HG03571 (cell line): ENCODE results near the gene RBM47.

ENCODE experiments used
- ATAC-seq: cut with Tn5 transposase; IDR thresholded peaks from one replicate; pipeline ENCODE4 v1.9.1; 2021; ENCODE audit not compliant: unreplicated experiment

RBM47 gene

GRCh38 chr4:40592034-40592433, 37.6 kb downstream of the RBM47 start:
- no peak for ATAC-seq

- ATAC-seq = no peak
Observed at GRCh38 chr4:40587826-40588225, 41.8 kb downstream of the RBM47 start.

- no peak for ATAC-seq
Observed at GRCh38 chr4:40587351-40587750, 42.3 kb downstream of the RBM47 start.

GRCh38 chr4:40586729-40587128, 42.9 kb downstream of the RBM47 start:
- no peak for ATAC-seq

DNA sequence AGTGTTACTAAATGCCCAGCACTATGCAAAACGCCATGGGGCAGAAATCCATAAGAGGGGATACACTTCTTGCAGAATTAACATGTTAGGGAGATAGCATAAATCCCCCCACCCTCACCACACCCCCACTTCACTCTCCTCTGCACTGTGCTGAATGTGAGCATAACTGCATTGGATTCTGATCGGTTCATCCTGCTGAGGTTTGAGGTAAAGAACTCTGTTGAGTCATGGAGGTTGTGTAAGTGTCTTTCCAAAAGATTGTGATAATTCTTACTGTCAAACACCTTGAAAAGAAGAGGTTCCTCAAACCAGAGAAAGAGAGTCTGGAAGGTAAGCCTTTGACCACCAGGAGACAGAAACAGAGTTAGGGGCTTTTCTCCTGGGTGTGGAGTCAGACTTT, 43.6 kb downstream of the RBM47 start:
- no peak for ATAC-seq

GRCh38 chr4:40585201-40585799, 44.4 kb downstream of the RBM47 start:
- ATAC-seq = no peak

GRCh38 chr4:40584517-40585141, 45.0 kb downstream of the RBM47 start:
- no peak for ATAC-seq

- no peak for ATAC-seq
Observed at GRCh38 chr4:40583850-40584439, 45.7 kb downstream of the RBM47 start.

DNA sequence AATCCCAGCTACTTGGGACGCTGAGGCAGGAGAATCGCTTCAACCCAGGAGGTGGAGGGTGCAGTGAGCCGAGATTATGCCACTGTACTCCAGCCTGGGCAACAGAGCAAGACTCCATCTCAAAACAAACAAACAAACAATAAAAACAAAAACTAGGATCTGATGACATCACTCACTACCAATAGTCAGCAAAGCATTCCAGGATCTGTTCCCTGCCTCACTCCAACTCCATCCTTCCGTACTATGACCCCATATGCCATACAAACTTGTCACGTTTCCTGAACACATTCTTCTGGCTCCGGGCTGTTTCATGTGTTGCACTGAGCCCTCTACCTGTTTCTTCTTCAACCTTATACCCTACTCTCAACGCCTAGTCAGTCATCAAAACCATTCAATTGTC, 47.3 kb downstream of the RBM47 start:
- no peak for ATAC-seq

DNA sequence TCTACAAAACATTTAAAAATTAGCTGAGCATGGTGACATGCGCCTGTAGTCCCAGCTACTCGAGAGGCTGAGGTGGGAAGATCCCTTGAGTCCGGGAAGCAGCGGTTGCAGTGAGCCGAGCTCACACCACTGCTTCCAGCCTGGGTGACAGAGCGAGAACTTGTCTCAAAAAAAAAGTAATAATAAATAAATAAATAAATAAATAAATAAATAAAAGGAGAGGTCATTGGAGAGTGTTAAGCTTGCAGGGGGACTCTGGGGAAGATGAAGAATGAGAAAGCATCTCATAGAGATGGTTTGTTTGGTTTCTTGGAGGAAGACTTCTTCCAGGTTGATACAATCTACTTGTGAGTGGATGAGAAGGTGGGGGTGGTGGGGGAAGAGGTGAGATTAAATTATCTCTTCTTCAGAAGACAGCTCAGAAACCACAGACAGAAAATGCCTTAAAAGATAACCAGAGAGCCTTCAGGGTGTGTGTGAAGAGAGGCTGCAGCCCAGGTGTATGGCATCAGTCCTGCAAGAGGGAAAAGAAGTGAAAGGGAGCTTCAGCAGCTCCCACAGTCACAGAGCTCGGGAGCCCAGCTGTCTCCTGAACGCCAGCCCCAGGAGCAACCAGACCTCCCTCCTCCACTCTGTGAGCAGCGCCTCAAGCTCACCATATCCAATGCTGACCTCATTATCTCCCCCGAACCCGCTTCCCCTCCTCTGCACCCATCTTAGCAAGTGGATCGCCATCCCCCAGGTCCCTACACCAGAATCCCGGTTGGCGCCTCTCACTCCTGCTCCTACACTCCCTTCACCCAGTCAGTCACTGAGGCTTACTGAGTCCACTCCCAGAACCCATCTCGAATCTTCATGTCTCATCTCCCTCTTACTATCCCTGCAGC, 48.2 kb downstream of the RBM47 start:
- ATAC-seq = no peak

GRCh38 chr4:40579983-40580382, 49.7 kb downstream of the RBM47 start:
- no peak for ATAC-seq

DNA sequence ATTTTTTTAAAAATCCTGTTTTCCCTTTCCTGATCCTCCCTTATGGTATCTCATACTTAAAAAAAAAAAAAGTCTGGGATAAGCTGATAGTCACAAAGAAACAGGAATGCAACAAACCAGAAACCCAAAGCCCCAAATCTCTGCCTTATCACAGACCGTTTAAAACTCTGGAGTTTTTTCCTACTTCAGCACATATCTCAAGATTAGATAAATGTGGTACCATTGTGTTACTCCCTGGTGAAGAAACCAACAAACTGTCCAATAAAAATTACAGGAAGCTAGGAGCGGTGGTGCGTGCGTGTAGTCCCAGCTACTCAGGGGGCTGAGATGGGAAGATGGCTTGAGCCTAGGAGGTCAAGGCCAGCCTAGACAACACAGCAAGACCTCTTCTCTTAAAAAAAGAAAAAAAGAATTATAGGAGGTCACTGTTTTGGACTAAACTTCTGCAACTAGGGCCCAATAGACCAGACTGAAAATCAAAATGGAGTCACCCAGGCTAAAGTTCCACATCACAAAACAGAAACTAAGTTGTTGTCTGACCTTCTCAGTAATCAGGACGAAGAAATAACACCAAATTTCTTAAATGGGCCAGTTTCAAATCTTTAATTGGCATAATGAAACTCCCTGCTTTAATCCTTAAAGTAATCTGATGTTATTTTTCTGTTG, 51.9 kb downstream of the RBM47 start:
- no peak for ATAC-seq

DNA sequence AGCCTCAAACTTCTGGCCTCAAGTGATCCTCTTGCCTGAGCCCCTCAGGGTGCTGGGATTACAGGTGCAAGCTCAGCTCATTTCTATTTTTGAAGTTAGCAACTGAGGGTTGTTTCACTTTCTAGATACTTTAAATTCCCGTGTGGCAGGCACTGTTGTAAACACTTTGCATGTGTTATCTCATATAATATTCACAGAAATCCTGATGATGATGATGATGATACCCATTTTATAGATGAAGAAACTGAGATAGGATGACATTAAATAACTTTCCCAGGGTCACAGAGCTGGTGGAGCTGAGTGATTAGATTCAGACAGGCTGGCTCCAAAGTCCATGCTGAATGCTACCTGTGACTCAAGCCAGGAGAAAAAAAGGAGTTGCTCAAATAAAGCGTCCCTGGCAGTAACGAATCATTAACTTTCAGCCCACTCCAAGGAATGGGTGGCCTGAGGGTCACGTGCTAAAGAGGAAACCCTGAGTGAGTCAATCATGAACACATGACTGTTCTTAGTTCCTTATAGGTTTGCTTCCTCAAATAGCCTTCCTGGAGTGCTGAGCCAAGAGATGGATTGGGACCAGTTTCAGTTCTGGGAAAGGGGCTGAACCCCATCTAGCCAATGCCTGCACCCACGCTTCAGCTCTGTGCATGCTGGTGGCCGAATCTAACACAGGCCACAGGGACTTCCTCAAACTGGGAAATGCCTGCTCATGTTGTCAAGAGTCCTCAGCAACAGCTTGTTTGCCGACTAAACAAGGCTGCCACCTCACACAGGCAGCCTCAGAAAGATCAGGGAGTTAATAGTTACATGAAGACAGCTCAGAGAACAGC, 52.8 kb downstream of the RBM47 start:
- ATAC-seq = peak; percentile 56

GRCh38 chr4:40575846-40576245, 53.8 kb downstream of the RBM47 start:
- no peak for ATAC-seq

GRCh38 chr4:40573593-40574311, 55.9 kb downstream of the RBM47 start:
- ATAC-seq = no peak

- no peak for ATAC-seq
Observed at GRCh38 chr4:40572692-40573310, 56.9 kb downstream of the RBM47 start.

DNA sequence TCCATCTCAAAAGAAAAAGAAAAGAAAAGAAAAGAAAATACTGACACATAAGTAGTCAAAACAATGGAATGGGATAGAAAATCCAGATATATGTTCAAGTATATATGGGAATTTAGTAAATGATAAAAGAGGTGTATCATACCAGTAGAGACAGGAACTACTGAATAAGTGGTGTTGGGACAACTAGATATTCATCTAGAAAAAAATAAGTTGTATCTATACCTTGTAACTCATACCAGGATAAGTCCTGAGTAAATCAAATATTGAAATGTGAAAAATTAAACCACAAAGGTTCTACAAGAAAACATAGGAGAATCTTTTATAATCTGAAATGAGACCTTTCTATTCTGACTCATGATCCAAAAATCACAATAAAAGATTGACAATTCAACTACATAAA, 58.5 kb downstream of the RBM47 start:
- no peak for ATAC-seq

GRCh38 chr4:40570348-40571077, 59.2 kb downstream of the RBM47 start:
- ATAC-seq = no peak
